ENCODE results near the gene KRTAP9-4. TPM values are rescaled to one million over a fixed set of nuclear protein-coding genes. Genes with fewer than 3 reads are reported as not detected.
"Not testable (repeated sequence)": the region's sequence is repeated elsewhere in the genome, so short reads cannot be mapped to it uniquely, and the experiment has no call there.

KRTAP9-4 gene, protein sequence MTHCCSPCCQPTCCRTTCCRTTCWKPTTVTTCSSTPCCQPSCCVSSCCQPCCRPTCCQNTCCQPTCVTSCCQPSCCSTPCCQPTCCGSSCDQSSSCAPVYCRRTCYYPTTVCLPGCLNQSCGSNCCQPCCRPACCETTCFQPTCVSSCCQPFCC
- total RNA-seq (not detected), polyA plus RNA-seq (not detected), total RNA-seq (not detected)

DNA sequence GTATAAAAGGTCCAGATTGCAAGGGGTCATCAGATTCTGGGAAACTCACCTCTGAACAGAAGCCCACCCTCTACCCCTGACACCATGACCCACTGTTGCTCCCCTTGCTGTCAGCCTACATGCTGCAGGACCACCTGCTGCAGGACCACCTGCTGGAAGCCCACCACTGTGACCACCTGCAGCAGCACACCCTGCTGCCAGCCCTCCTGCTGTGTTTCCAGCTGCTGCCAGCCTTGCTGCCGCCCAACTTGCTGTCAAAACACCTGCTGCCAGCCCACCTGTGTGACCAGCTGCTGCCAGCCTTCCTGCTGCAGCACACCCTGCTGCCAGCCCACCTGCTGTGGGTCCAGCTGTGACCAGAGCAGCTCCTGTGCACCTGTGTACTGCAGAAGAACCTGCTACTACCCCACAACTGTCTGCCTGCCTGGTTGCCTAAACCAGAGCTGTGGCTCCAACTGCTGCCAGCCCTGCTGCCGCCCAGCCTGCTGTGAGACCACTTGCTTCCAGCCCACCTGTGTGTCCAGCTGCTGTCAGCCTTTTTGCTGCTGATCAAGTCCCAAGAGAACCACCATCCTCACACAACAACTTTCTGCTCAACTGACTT lies at the start of gene KRTAP9-4:
Gene KRTAP9-4 (plus strand): TSS at position 51 of the 604 bp plus-strand sequence. CDS start 34 bp downstream, at position 85.
- H3K4me1 ChIP-seq (ENCODE audit: control insufficient read depth in 2 of 2, insufficient read depth in 2 of 2, low read length in 2 of 2); H3K36me3 ChIP-seq (ENCODE audit: control insufficient read depth in 2 of 3, insufficient read depth in 3 of 3, low read length in 3 of 3); intact Hi-C loops (cut with micrococcal nuclease); H3K36me3 Mint-ChIP-seq; H3K27me3 ChIP-seq (ENCODE audit: control insufficient read depth in 2 of 2, insufficient read depth in 2 of 2, low read length in 2 of 2); H3K9me3 Mint-ChIP-seq; CTCF ChIA-PET; POLR2A ChIA-PET; H3K9me3 ChIP-seq (ENCODE audit: control insufficient read depth in 2 of 3, low read length in 3 of 3); DNase-seq; H3K4me3 Mint-ChIP-seq; H3K4me3 ChIP-seq (ENCODE audit: low read length); ATAC-seq; H3K27ac ChIP-seq (ENCODE audit: low read depth, low read length): not testable (repeated sequence)
- peaks cover 0 to 21% (median 9%) of the 10 kb centered on the region in 7 donors for H3K4me1 Mint-ChIP-seq
- H3K27ac Mint-ChIP-seq = peak within 1 kb of the TSS in 1 of 9 donors; percentile 58
- H3K27me3 Mint-ChIP-seq = peaks cover 0 to 24% (median 7%) of the 10 kb centered on the region in 5 donors

DNA sequence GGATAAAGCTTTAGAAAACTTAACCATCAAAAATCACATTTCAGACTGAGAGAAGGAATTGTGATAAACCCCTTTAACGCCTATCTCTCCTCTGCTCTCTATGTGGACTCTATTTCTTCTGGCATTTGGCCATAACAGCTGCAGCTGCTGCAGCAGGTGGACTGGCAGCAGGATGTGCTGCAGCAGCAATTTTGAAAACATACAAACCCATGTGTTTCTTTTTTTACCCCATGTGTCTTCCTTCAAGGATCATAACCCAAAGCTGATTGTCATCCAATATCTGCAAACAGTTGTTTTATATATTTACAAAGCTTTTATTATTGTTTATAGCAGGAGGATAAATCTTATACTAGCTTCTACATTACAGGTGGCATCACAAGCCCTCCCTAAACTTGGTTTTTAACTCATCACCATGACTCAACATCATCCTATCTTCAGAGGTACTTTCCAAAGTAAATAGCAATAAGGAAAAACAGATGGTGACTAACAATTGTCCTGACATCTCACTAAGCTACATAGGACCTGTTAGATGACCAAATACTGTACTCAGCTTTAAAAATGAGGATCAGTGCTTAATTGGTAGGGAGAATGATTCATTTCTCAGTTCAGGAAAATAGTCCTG lies 37.5 kb upstream of the KRTAP9-4 start:
- H3K27me3 Mint-ChIP-seq = peaks cover 0 to 30% (median 12%) of the 10 kb centered on the region in 5 donors
- intact Hi-C loops (cut with micrococcal nuclease) = loop anchor here in 1 of 2 donors (5.0 kb wide), 1 partner anchor 110 kb away; no protein-coding TSS in a partner anchor
- H3K4me3 ChIP-seq (ENCODE audit: low read length) = no peak overlapping the region
- H3K27ac ChIP-seq (ENCODE audit: low read depth, low read length) = no peak overlapping the region
- H3K4me3 Mint-ChIP-seq = no peak overlapping the region
- ATAC-seq (no peak), DNase-seq (peak in 1 of 9 donors; percentile 1)
- no peaks in the 10 kb centered on the region for H3K36me3 Mint-ChIP-seq
- no peak overlapping the region for H3K27ac Mint-ChIP-seq
- POLR2A ChIA-PET = interaction anchor here (0.8 kb wide), 1 partner anchor 95 kb away, joined by 3 read pairs; no protein-coding TSS in a partner anchor
- no peaks in the 10 kb centered on the region for H3K4me1 ChIP-seq (ENCODE audit: control insufficient read depth in 2 of 2, insufficient read depth in 2 of 2, low read length in 2 of 2)
- peaks cover 0 to 5% of the 10 kb centered on the region in 2 donors for H3K27me3 ChIP-seq (ENCODE audit: control insufficient read depth in 2 of 2, insufficient read depth in 2 of 2, low read length in 2 of 2)
- H3K9me3 Mint-ChIP-seq = peaks cover 0 to 6% (median 0%) of the 10 kb centered on the region in 11 donors
- no peaks in the 10 kb centered on the region for H3K36me3 ChIP-seq (ENCODE audit: control insufficient read depth in 2 of 3, insufficient read depth in 3 of 3, low read length in 3 of 3)
- H3K4me1 Mint-ChIP-seq = peaks cover 0 to 13% (median 6%) of the 10 kb centered on the region in 7 donors
- CTCF ChIA-PET = interaction anchor here (1.0 kb wide), 1 partner anchor 103 kb away, joined by 3 read pairs; no protein-coding TSS in a partner anchor
- no peaks in the 10 kb centered on the region for H3K9me3 ChIP-seq (ENCODE audit: control insufficient read depth in 2 of 3, low read length in 3 of 3)

DNA sequence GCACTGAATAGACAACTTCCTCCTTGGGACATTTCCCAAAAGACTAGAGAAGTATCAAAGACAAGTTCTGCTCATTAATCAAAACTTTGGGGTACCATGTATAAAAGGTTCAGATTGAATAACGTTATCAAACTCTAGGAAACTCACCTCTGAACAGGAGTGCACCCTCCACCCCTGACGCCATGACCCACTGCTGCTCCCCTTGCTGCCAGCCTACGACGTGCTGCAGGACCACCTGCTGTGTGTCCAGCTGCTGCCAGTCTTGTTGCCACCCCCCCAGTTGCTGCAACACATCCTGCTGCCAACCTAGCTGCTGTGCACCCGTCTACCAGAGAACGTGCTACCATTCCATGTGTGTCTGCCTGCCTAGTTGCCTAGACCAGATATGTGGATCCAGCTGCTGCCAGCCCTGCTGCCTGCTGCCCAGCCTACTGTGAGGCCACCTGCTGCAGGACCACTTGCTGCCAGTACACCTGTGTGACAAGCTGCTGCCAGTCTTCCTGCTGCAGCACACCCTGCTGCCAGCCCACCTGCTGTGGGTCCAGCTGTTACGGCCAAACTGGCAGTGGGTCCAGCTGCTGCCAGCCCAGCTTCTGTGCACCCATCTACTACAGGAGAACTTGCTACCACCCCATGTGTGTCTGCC lies 36.8 kb upstream of the KRTAP9-4 start:
- no peak for ATAC-seq
- Mint-ChIP-seq H3K9me3 (peaks cover 0 to 6% (median 0%) of the 10 kb centered on the region in 11 donors), H3K36me3 (no peaks in the 10 kb centered on the region), H3K4me1 (peaks cover 0 to 13% (median 6%) of the 10 kb centered on the region in 7 donors), H3K27ac (peak overlapping the region in 1 of 9 donors; percentile 36), H3K4me3 (no peak overlapping the region), H3K27me3 (peaks cover 0 to 28% (median 15%) of the 10 kb centered on the region in 5 donors)
- no peaks in the 10 kb centered on the region for H3K36me3 ChIP-seq (ENCODE audit: control insufficient read depth in 2 of 3, insufficient read depth in 3 of 3, low read length in 3 of 3)
- no peak overlapping the region for H3K4me3 ChIP-seq (ENCODE audit: low read length)
- no peak for DNase-seq
- H3K4me1 ChIP-seq (ENCODE audit: control insufficient read depth in 2 of 2, insufficient read depth in 2 of 2, low read length in 2 of 2) = no peaks in the 10 kb centered on the region
- intact Hi-C loops (cut with micrococcal nuclease) = loop anchor here in 1 of 2 donors (5.0 kb wide), 1 partner anchor 110 kb away; no protein-coding TSS in a partner anchor
- no peak overlapping the region for H3K27ac ChIP-seq (ENCODE audit: low read depth, low read length)
- POLR2A ChIA-PET = interaction anchor here (0.8 kb wide), 1 partner anchor 94 kb away, joined by 3 read pairs; no protein-coding TSS in a partner anchor
- H3K9me3 ChIP-seq (ENCODE audit: control insufficient read depth in 2 of 3, low read length in 3 of 3) = no peaks in the 10 kb centered on the region
- CTCF ChIA-PET = interaction anchor here (0.5 to 1.0 kb wide), 2 partner anchors 99 to 102 kb away, joined by 3 read pairs; no protein-coding TSS in a partner anchor
- H3K27me3 ChIP-seq (ENCODE audit: control insufficient read depth in 2 of 2, insufficient read depth in 2 of 2, low read length in 2 of 2) = peaks cover 0 to 5% of the 10 kb centered on the region in 2 donors

DNA sequence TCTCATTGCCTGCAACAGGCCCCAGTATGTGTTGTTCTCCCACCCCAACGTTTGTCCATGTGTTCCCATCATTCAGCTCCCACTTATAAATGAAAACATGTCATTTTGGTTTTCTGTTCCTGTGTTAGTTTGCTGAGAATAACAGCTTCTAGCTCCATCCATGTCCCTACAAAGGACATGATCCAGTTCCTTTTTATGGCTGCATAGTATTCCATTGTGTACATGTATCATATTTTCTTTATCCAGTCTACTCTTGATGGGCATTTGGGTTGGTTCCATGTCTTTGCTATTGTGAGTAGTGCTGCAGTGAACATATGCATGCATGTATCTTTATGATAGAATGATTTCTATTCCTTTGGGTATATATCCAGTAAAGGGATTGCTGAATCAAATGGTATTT lies 33.8 kb upstream of the KRTAP9-4 start:
- intact Hi-C loops (cut with micrococcal nuclease) = no loop called here
- Mint-ChIP-seq H3K9me3 (peaks cover 0 to 9% (median 0%) of the 10 kb centered on the region in 11 donors), H3K4me1 (peaks cover 0 to 13% (median 6%) of the 10 kb centered on the region in 7 donors), H3K4me3 (no peak overlapping the region), H3K27me3 (peaks cover 0 to 15% (median 5%) of the 10 kb centered on the region in 5 donors), H3K27ac (no peak overlapping the region), H3K36me3 (peaks cover 0 to 4% (median 0%) of the 10 kb centered on the region in 5 donors)
- ChIA-PET POLR2A (interaction anchor here (0.6 kb wide), 1 partner anchor 1144 kb away, joined by 3 read pairs; no protein-coding TSS in a partner anchor), CTCF (interaction anchor here (0.6 to 1.2 kb wide), 2 partner anchors 14 to 106 kb away, joined by 3 read pairs; no protein-coding TSS in a partner anchor)
- ATAC-seq = no peak
- Histone ChIP-seq H3K27me3 (ENCODE audit: control insufficient read depth in 2 of 2, insufficient read depth in 2 of 2, low read length in 2 of 2) (peaks cover 0 to 5% of the 10 kb centered on the region in 2 donors), H3K27ac (ENCODE audit: low read depth, low read length) (no peak overlapping the region), H3K4me1 (ENCODE audit: control insufficient read depth in 2 of 2, insufficient read depth in 2 of 2, low read length in 2 of 2) (no peaks in the 10 kb centered on the region), H3K9me3 (ENCODE audit: control insufficient read depth in 2 of 3, low read length in 3 of 3) (no peaks in the 10 kb centered on the region), H3K36me3 (ENCODE audit: control insufficient read depth in 2 of 3, insufficient read depth in 3 of 3, low read length in 3 of 3) (no peaks in the 10 kb centered on the region), H3K4me3 (ENCODE audit: low read length) (no peak overlapping the region)
- no peak for DNase-seq

DNA sequence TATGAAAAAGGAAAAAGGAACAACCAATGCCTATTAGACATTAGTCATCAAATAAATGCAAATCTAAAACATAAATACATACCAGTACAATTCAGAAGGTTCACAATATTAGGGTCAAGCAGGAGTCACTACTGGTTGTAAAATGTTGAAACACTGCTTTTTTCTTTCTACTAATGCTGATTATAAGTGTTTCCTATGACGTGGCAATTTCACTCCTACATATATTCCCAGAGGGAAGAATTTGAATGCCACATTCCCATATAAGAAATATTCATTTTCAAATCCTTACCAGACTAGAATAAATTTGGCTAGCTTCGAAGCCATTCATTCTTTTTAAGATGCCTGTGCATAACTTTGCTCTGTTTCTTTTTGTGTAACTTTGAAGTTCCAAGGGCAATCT lies 25.7 kb upstream of the KRTAP9-4 start:
- Histone ChIP-seq H3K27me3 (ENCODE audit: control insufficient read depth in 2 of 2, insufficient read depth in 2 of 2, low read length in 2 of 2) (peaks cover 0 to 6% of the 10 kb centered on the region in 2 donors), H3K4me1 (ENCODE audit: control insufficient read depth in 2 of 2, insufficient read depth in 2 of 2, low read length in 2 of 2) (no peaks in the 10 kb centered on the region), H3K9me3 (ENCODE audit: control insufficient read depth in 2 of 3, low read length in 3 of 3) (no peaks in the 10 kb centered on the region), H3K4me3 (ENCODE audit: low read length) (no peak overlapping the region), H3K27ac (ENCODE audit: low read depth, low read length) (no peak overlapping the region), H3K36me3 (ENCODE audit: control insufficient read depth in 2 of 3, insufficient read depth in 3 of 3, low read length in 3 of 3) (no peaks in the 10 kb centered on the region)
- no peak overlapping the region for H3K4me3 Mint-ChIP-seq
- H3K27ac Mint-ChIP-seq = no peak overlapping the region
- H3K27me3 Mint-ChIP-seq = peaks cover 0 to 11% (median 0%) of the 10 kb centered on the region in 5 donors
- peaks cover 0 to 4% (median 0%) of the 10 kb centered on the region in 5 donors for H3K36me3 Mint-ChIP-seq
- no peak for DNase-seq
- no peak for ATAC-seq
- ChIA-PET POLR2A (no interaction called here), CTCF (no interaction called here)
- H3K9me3 Mint-ChIP-seq = peaks cover 0 to 9% (median 0%) of the 10 kb centered on the region in 11 donors
- H3K4me1 Mint-ChIP-seq = peaks cover 0 to 6% (median 0%) of the 10 kb centered on the region in 7 donors
- intact Hi-C loops (cut with micrococcal nuclease) = no loop called here

DNA sequence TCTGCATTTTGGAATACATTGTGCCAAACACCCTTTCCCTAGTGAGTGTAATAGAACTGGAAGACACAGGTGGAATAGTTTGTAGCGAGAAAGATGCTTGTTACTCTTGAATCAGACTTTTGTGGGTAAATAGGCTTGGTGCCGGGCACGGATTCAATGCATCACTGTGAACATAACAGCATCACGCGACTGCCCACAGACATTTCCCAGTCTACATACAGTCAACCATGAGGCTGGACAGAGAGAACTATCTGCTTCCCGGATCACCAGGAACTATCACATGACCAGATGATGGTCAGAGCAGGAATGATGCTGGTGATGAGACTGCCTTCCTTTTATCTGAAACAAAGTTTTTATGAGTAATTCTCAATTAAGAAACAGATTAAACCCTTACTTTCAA lies 23.4 kb upstream of the KRTAP9-4 start:
- no peak for DNase-seq
- ATAC-seq = no peak
- ChIA-PET CTCF (no interaction called here), POLR2A (no interaction called here)
- H3K27me3 Mint-ChIP-seq = peaks cover 0 to 17% (median 0%) of the 10 kb centered on the region in 5 donors
- no peak overlapping the region for H3K4me3 Mint-ChIP-seq
- no peaks in the 10 kb centered on the region for H3K4me1 ChIP-seq (ENCODE audit: control insufficient read depth in 2 of 2, insufficient read depth in 2 of 2, low read length in 2 of 2)
- no peak overlapping the region for H3K4me3 ChIP-seq (ENCODE audit: low read length)
- H3K36me3 ChIP-seq (ENCODE audit: control insufficient read depth in 2 of 3, insufficient read depth in 3 of 3, low read length in 3 of 3) = no peaks in the 10 kb centered on the region
- peaks cover 0 to 4% (median 0%) of the 10 kb centered on the region in 11 donors for H3K9me3 Mint-ChIP-seq
- H3K27ac ChIP-seq (ENCODE audit: low read depth, low read length) = no peak overlapping the region
- peaks cover 0 to 6% of the 10 kb centered on the region in 2 donors for H3K27me3 ChIP-seq (ENCODE audit: control insufficient read depth in 2 of 2, insufficient read depth in 2 of 2, low read length in 2 of 2)
- intact Hi-C loops (cut with micrococcal nuclease) = no loop called here
- H3K4me1 Mint-ChIP-seq = peaks cover 0 to 15% (median 11%) of the 10 kb centered on the region in 7 donors
- H3K36me3 Mint-ChIP-seq = no peaks in the 10 kb centered on the region
- no peaks in the 10 kb centered on the region for H3K9me3 ChIP-seq (ENCODE audit: control insufficient read depth in 2 of 3, low read length in 3 of 3)
- H3K27ac Mint-ChIP-seq = no peak overlapping the region

Measured in naive thymus-derived CD4-positive, alpha-beta T cell (primary cell).